ENCODE measurements around the gene RAG2. TPM values are rescaled to one million over a fixed set of nuclear protein-coding genes. Genes with fewer than 3 reads are reported as not detected.

Gene RAG2
- total and polyA plus RNA-seq, 10 of the 15 experiments (the other 5 are each of a cell fraction or from before 2014, with no cell fraction given): not detected

GRCh38 chr11:36596880-36597279 lies 1.2 kb downstream of the RAG2 start (continued):
- TF ChIP-seq PML (IDR thresholded peaks at IDR 0.05; ENCODE audit: low read length): no peak

GRCh38 chr11:36594316-36594989 lies 3.6 kb downstream of the RAG2 start, which contains the start of gene IFTAP:
Gene IFTAP (plus strand): TSS chr11:36594502. CDS start chr11:36610104, 15,602 bp downstream.
- peaks cover 4 to 9% of the 10 kb centered on the region in 2 experiments; a peak in 2 of 4 replicates for H3K27me3 ChIP-seq (replicated peaks in 1 of 2; ENCODE audit: control insufficient read depth in 2 of 2, insufficient read depth in 2 of 2, low read length in 1 of 2)
- no peaks in the 10 kb centered on the region for H3K4me1 ChIP-seq (ENCODE audit: control insufficient read depth, insufficient read depth, low read length)
- 14% methylated on average over 29 of the region's 29 CpGs for WGBS (ENCODE audit: insufficient coverage, insufficient replicate concordance, low lambda C conversion rate, missing lambda C conversion rate)
- H2AFZ ChIP-seq (ENCODE audit: control insufficient read depth, low read depth, low read length): peak within 1 kb of the TSS; percentile 75
- DNase-seq (ENCODE audit: low read depth, low spot score) (no peak), ATAC-seq (peak; percentile 74), FAIRE-seq (no peak)
- no peak within 1 kb of the TSS for H3K9ac ChIP-seq (ENCODE audit: control insufficient read depth, insufficient read depth, low read length)
- in situ Hi-C loops (cut with MboI) (no loop called here), intact Hi-C loops (cut with micrococcal nuclease; ENCODE audit: unreplicated experiment) (no loop called here)
- H4K20me1 ChIP-seq (ENCODE audit: control insufficient read depth, insufficient read depth): no peaks in the 10 kb centered on the region
- H3K27ac ChIP-seq (ENCODE audit: control insufficient read depth, insufficient read depth): no peak within 1 kb of the TSS
- peak within 1 kb of the TSS; percentile 42; the same call in 1 of the 2 replicates for H3K4me3 ChIP-seq
- no TSS peak for BruUV-seq (replicated peaks)
- SMC1A ChIA-PET (ENCODE audit: uncharacterized antibody, unreplicated experiment): no interaction called here
- POLR2A ChIA-PET: no interaction called here
- CTCF ChIA-PET: no interaction called here
- no peaks in the 10 kb centered on the region for H3K79me2 ChIP-seq (ENCODE audit: control insufficient read depth, insufficient read depth, low read length)
- H3K9me3 ChIP-seq (replicated peaks; ENCODE audit: control insufficient read depth, insufficient read depth, low read length): no peaks in the 10 kb centered on the region
- H3K36me3 ChIP-seq (ENCODE audit: control insufficient read depth in 2 of 2, insufficient read depth in 2 of 2, low read length in 1 of 2): no peaks in the 10 kb centered on the region
- H3K4me2 ChIP-seq (ENCODE audit: control insufficient read depth, insufficient read depth): peak within 1 kb of the TSS; percentile 68
- RAD21 ChIA-PET (ENCODE audit: unreplicated experiment): no interaction called here
- TF ChIP-seq RAD21 (IDR thresholded peaks at IDR 0.05; ENCODE audit: insufficient read depth, low read depth, low read length): no peak
- peak; percentile 67 for TF ChIP-seq HCFC1 (IDR thresholded peaks at IDR 0.05; ENCODE audit: low read length)
- peak; percentile 78 for TF ChIP-seq GABPA (IDR thresholded peaks at IDR 0.05; ENCODE audit: low read depth)
- TF ChIP-seq ZBTB4 (CRISPR knock-in tag; IDR thresholded peaks at IDR 0.05): no peak
- peak; percentile 69 for TF ChIP-seq ZBTB40 (IDR thresholded peaks at IDR 0.05; ENCODE audit: borderline replicate concordance)
- no peak for TF ChIP-seq ZNF687 (IDR thresholded peaks at IDR 0.05)
- TF ChIP-seq SMAD5 (IDR thresholded peaks at IDR 0.05; ENCODE audit: low read depth): no peak
- TF ChIP-seq EED (IDR thresholded peaks at IDR 0.05; ENCODE audit: low read depth): no peak
- peak; percentile 88 for TF ChIP-seq SIX5 (IDR thresholded peaks at IDR 0.05; ENCODE audit: low read depth, low read length, severe bottlenecking)
- no peak for TF ChIP-seq CBX5 (IDR thresholded peaks at IDR 0.05; ENCODE audit: low read depth)
